ENCODE measurements around the gene FAM186B. TPM values are rescaled to one million over a fixed set of nuclear protein-coding genes. Genes with fewer than 3 reads are reported as not detected.

FAM186B gene
- total RNA-seq, 4 donors from 2014 or later, result 0.31 to 1.0 (median 0.70) TPM

DNA sequence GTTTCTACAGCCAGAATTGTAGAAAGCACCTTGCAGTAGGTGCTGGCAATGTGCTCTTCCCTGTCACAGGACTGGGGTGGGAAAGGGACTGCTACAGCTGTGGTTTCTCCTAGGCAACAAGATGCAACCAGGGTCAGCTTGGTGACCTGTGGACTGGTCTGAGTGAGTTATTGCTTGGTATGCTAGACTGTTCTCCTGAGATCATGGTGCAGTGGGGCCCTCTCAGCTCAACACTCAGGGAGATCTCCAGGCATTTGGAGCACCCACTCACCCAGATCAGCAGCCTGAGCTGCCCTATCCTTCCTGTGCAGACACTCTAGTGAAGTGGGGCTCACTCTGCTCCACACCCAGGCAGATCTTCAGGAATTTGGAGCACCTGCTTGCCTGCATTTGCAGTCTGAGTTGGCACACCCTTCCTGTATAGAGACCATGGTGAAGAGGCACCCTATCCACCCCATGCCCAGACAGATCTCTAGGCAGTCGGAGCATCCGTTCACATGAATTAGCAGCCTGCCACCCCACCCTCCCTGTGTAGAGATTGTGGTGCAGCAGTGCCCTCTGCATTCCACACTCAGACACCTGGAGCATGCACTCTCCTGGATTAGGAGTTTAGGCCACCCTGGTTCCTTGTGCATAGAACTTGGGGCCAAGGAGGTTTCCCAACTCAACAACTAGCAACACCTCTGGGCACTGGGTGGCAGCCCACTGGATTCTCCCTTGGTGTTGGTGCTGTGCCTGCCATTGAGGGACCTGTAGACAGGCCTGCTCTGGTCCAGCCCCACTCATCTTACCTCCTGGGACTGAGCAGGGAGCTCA is 3.8 kb upstream of the FAM186B start:
- in situ Hi-C loops (cut with MboI; ENCODE audit: low sequenced_read_pairs in 4 of 4), result no loop called here
- Histone ChIP-seq H3K27me3 (no peaks in the 10 kb centered on the region), H3K9me3 (no peaks in the 10 kb centered on the region), H3K27ac (no peak overlapping the region), H3K36me3 (no peaks in the 10 kb centered on the region), H3K4me1 (no peaks in the 10 kb centered on the region), H3K4me3 (no peak overlapping the region)
- TF ChIP-seq, protein P1, sequence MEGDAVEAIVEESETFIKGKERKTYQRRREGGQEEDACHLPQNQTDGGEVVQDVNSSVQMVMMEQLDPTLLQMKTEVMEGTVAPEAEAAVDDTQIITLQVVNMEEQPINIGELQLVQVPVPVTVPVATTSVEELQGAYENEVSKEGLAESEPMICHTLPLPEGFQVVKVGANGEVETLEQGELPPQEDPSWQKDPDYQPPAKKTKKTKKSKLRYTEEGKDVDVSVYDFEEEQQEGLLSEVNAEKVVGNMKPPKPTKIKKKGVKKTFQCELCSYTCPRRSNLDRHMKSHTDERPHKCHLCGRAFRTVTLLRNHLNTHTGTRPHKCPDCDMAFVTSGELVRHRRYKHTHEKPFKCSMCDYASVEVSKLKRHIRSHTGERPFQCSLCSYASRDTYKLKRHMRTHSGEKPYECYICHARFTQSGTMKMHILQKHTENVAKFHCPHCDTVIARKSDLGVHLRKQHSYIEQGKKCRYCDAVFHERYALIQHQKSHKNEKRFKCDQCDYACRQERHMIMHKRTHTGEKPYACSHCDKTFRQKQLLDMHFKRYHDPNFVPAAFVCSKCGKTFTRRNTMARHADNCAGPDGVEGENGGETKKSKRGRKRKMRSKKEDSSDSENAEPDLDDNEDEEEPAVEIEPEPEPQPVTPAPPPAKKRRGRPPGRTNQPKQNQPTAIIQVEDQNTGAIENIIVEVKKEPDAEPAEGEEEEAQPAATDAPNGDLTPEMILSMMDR (IDR thresholded peaks at IDR 0.05 in 4 of 5, conservative IDR thresholded peaks at IDR 0.05 in 1 of 5), result no peak
- TF ChIP-seq POLR2A (IDR thresholded peaks at IDR 0.05), result no peak
- ATAC-seq, result no peak
- DNase-seq, result no peak
- intact Hi-C loops (cut with DNase I; ENCODE audit: low total_unique reads), result no loop called here

DNA sequence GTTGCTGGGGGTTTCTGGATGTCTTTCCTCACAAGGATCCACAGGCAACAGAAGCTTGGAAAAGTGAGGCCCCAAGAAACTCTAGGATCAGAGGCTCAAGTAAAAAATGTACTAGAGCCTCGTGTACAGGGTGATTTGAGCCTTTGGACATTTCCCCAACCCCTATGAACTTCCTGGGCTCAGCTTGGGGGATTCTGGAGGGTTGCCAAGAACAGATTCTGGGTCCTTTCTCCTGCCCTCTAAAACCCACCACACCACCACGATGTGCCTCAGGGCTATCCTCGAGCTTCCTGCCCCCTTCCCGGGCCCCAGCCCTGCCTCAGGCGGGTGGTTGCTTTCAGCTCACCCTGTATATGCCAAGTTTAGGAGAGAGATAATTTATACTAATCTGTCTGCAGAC is 583 bp downstream of the FAM186B start:
- in situ Hi-C loops (cut with MboI; ENCODE audit: low sequenced_read_pairs in 4 of 4), result no loop called here
- no peak for DNase-seq
- intact Hi-C loops (cut with DNase I; ENCODE audit: low total_unique reads), result no loop called here

DNA sequence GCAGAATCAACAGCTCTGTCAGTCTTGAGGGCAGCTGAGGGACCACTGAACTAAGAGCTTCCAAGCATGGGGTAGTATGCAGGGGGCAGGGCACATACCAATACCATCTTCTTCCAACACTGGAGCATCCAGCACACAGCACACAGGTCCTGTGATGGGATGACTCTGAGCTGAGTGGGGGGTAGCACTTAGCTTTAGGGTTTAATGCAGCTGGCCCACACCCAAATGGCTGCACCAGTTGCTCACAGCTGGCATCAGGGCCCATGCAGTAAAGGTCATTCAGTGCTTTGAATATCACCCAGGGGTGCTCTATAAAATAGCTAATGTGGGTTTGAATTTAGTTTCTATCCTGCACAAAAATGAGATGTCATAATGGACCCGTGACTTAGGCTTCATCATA is 1.7 kb downstream of the FAM186B start:
- H3K36me3 ChIP-seq, result no peaks in the 10 kb centered on the region
- intact Hi-C loops (cut with DNase I; ENCODE audit: low total_unique reads) (no loop called here), in situ Hi-C loops (cut with MboI; ENCODE audit: low sequenced_read_pairs in 4 of 4) (no loop called here)
- H3K4me1 ChIP-seq, result no peaks in the 10 kb centered on the region
- no peaks in the 10 kb centered on the region for H3K27me3 ChIP-seq
- H3K27ac ChIP-seq, result no peak overlapping the region
- H3K9me3 ChIP-seq, result no peaks in the 10 kb centered on the region
- DNase-seq (no peak), ATAC-seq (no peak)
- TF ChIP-seq POLR2A (IDR thresholded peaks at IDR 0.05), result no peak
- TF ChIP-seq, protein P1 (IDR thresholded peaks at IDR 0.05 in 4 of 5, conservative IDR thresholded peaks at IDR 0.05 in 1 of 5), result no peak
- H3K4me3 ChIP-seq, result no peak overlapping the region

More for the DNA sequence above, 583 bp downstream of the FAM186B start:
- Histone ChIP-seq H3K27ac (no peak overlapping the region), H3K27me3 (no peaks in the 10 kb centered on the region), H3K4me3 (no peak overlapping the region), H3K9me3 (no peaks in the 10 kb centered on the region), H3K4me1 (no peaks in the 10 kb centered on the region), H3K36me3 (no peaks in the 10 kb centered on the region)
- no peak for TF ChIP-seq POLR2A (IDR thresholded peaks at IDR 0.05)
- TF ChIP-seq, protein P1 (IDR thresholded peaks at IDR 0.05 in 4 of 5, conservative IDR thresholded peaks at IDR 0.05 in 1 of 5), result no peak
- ATAC-seq, result no peak

DNA sequence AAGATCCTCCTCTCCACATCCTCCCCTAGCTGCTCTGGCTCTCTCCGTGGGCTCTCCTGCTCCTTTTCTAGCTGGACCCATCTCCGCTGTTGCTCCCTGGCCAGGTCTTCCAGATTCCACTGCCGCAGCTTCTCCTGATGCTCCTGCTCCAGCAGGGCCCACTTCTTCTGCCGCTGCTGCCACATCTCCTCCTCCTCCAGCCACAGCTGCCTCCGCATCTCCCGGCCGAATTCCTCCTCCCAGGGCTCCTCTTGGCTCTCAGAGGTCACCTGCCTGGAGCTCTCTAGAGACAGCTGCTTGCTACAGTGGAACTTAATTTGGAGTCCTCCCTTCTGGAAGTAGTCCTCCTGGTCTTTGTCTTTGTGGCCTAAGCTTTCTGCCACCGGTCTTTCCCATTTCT is 5.5 kb downstream of the FAM186B start:
- H3K27ac ChIP-seq, result no peak overlapping the region
- intact Hi-C loops (cut with DNase I; ENCODE audit: low total_unique reads) (no loop called here), in situ Hi-C loops (cut with MboI; ENCODE audit: low sequenced_read_pairs in 4 of 4) (no loop called here)
- no peaks in the 10 kb centered on the region for H3K36me3 ChIP-seq
- H3K4me3 ChIP-seq, result no peak overlapping the region
- no peaks in the 10 kb centered on the region for H3K27me3 ChIP-seq
- H3K4me1 ChIP-seq, result no peaks in the 10 kb centered on the region
- no peaks in the 10 kb centered on the region for H3K9me3 ChIP-seq
- ATAC-seq (no peak), DNase-seq (no peak)
- no peak for TF ChIP-seq POLR2A (IDR thresholded peaks at IDR 0.05)
- TF ChIP-seq, protein P1 (IDR thresholded peaks at IDR 0.05 in 4 of 5, conservative IDR thresholded peaks at IDR 0.05 in 1 of 5), result no peak

Measured in gastrocnemius medialis (tissue), 4 donors.